Mesenchymal stem cell (in vitro differentiated cells and primary cell): ENCODE data around the gene RAB3GAP1.

Experiments used
- DNase-seq: peaks from one replicate; pipeline ENCODE4 v3.0.0-alpha.2; 2013
- H2AFZ ChIP-seq: one replicate; pipeline ENCODE4 v1.6.1; 2013; ENCODE audit warnings: low read depth, mild to moderate bottlenecking, control low read depth, inconsistent platforms, low read length, moderate library complexity
- H2AK5ac ChIP-seq: 2 replicates; pipeline ENCODE4 v1.6.1; 2013; ENCODE audit warnings: low read length, moderate library complexity, mild to moderate bottlenecking, inconsistent platforms; ENCODE audit not compliant: severe bottlenecking
- H2BK120ac ChIP-seq: one replicate; pipeline ENCODE4 v1.6.1; 2013; ENCODE audit warnings: low read depth, mild to moderate bottlenecking, inconsistent platforms, low read length, moderate library complexity
- H2BK12ac ChIP-seq, 2 experiments: one replicate each; pipeline ENCODE4 v1.6.1; 2013; ENCODE audit warnings: inconsistent platforms in 2 of 2, low read length in 2 of 2, mild to moderate bottlenecking in 2 of 2, moderate library complexity in 2 of 2, control low read depth in 1 of 2
- H2BK15ac ChIP-seq: one replicate; pipeline ENCODE4 v1.6.1; 2013; ENCODE audit warnings: mild to moderate bottlenecking, low read depth, inconsistent platforms; ENCODE audit not compliant: poor library complexity, severe bottlenecking
- H2BK5ac ChIP-seq: 2 replicates; pipeline ENCODE4 v1.6.1; 2013; ENCODE audit warnings: low read depth, mild to moderate bottlenecking, low read length, control low read depth, inconsistent platforms; ENCODE audit not compliant: poor library complexity, severe bottlenecking
- H3K14ac ChIP-seq, 2 experiments: one replicate each; pipeline ENCODE4 v1.6.1; 2013; ENCODE audit warnings: inconsistent platforms in 2 of 2, low read length in 2 of 2, control low read depth in 1 of 2, mild to moderate bottlenecking in 1 of 2, moderate library complexity in 1 of 2
- H3K18ac ChIP-seq, 2 experiments: one replicate each; pipeline ENCODE4 v1.6.1; 2013; ENCODE audit warnings: inconsistent platforms in 2 of 2, low read length in 2 of 2, control low read depth in 1 of 2, low read depth in 1 of 2, mild to moderate bottlenecking in 1 of 2
- H3K23ac ChIP-seq, 2 experiments: one replicate each; pipeline ENCODE4 v1.6.1; 2013; ENCODE audit warnings: inconsistent platforms in 2 of 2, low read length in 2 of 2, mild to moderate bottlenecking in 2 of 2, moderate library complexity in 2 of 2, control low read depth in 1 of 2
- H3K27ac ChIP-seq: 2 replicates; pipeline ENCODE4 v1.5.1; 2013; ENCODE audit warnings: mild to moderate bottlenecking, moderate library complexity, low read length, control low read depth, inconsistent platforms; ENCODE audit not compliant: poor library complexity, severe bottlenecking
- H3K27me3 ChIP-seq, 2 experiments: 2 replicates each; pipeline versions ENCODE4 v1.6.1 to v1.7.0; 2013; ENCODE audit warnings: low read length in 2 of 2, mild to moderate bottlenecking in 2 of 2, moderate library complexity in 2 of 2, control low read depth in 1 of 2, inconsistent platforms in 1 of 2; ENCODE audit not compliant: control insufficient read depth in 1 of 2, insufficient read depth in 1 of 2
- H3K36me3 ChIP-seq, 2 experiments: 2 replicates each; pipeline versions ENCODE4 v1.6.1 to v1.7.0; 2013; ENCODE audit warnings: low read length in 2 of 2, control low read depth in 1 of 2, inconsistent platforms in 1 of 2, low read depth in 1 of 2, mild to moderate bottlenecking in 1 of 2; ENCODE audit not compliant: insufficient read depth in 2 of 2, control insufficient read depth in 1 of 2
- H3K4ac ChIP-seq, 2 experiments: one replicate each; pipeline ENCODE4 v1.6.1; 2013; ENCODE audit warnings: inconsistent platforms in 2 of 2, low read length in 2 of 2, mild to moderate bottlenecking in 2 of 2, moderate library complexity in 2 of 2, control low read depth in 1 of 2, low read depth in 1 of 2
- H3K4me1 ChIP-seq: 2 replicates; pipeline ENCODE4 v1.6.1; 2013; ENCODE audit warnings: low read depth, low read length, control low read depth; ENCODE audit not compliant: control insufficient read depth, insufficient read depth
- H3K4me2 ChIP-seq: 2 replicates; pipeline ENCODE4 v1.6.1; 2013; ENCODE audit warnings: low read length, mild to moderate bottlenecking, inconsistent platforms; ENCODE audit not compliant: poor library complexity, severe bottlenecking
- H3K4me3 ChIP-seq, 2 experiments: 2 replicates each; pipeline versions ENCODE4 v1.5.1 to v1.7.0; 2013; ENCODE audit warnings: low read length in 2 of 2, mild to moderate bottlenecking in 2 of 2, control low read depth in 1 of 2, low read depth in 1 of 2; ENCODE audit not compliant: insufficient read depth in 1 of 2
- H3K79me1 ChIP-seq: replicated peaks from 2 replicates; pipeline ENCODE4 v1.6.1; 2013; ENCODE audit warnings: mild to moderate bottlenecking, control low read depth, low read length, inconsistent platforms; ENCODE audit not compliant: poor library complexity, severe bottlenecking
- H3K9ac ChIP-seq: 2 replicates; pipeline ENCODE4 v1.7.0; 2013; ENCODE audit warnings: mild to moderate bottlenecking, low read length, moderate library complexity
- H3K9me3 ChIP-seq: 2 replicates; pipeline ENCODE4 v1.7.0; 2013; ENCODE audit warnings: mild to moderate bottlenecking, low read length; ENCODE audit not compliant: control insufficient read depth
- H4K8ac ChIP-seq: one replicate; pipeline ENCODE4 v1.6.1; 2013; ENCODE audit warnings: inconsistent platforms, mild to moderate bottlenecking, low read length, moderate library complexity
- H4K91ac ChIP-seq: one replicate; pipeline ENCODE4 v1.6.1; 2013; ENCODE audit warnings: mild to moderate bottlenecking, low read length, inconsistent platforms
- WGBS: methylation state at CpG from one replicate; pipeline ENCODE4 v1.1.7; 2013; ENCODE audit warnings: mixed read lengths; 5-methylcytosine and 5-hydroxymethylcytosine counted together

The RAB3GAP1 gene

DNA sequence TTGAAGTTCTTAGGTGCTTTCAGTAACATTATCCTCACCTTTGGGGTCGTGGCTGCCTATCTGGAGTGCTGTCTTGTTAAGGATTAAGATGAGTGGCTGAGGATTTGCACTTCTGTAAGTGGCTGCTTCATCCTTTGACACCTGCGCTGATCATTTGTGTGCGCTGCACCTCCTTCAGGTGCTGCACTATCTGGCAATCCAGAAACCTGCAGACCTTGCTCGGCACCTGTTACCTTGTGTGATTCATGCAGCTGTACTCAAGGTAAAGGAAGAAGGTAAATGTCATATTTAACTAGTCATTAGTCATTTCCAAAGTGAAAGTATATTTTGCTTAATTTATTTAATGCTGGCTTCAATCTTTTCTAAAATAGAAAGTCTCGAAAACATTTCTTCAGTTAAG is 110.3 kb downstream of the RAB3GAP1 start:
- Histone ChIP-seq H2BK12ac (no peak overlapping the region), H3K79me1 (peaks cover 10% of the 10 kb centered on the region), H3K4ac (no peak overlapping the region), H3K18ac (no peak overlapping the region), H3K9ac (no peak overlapping the region), H3K27me3 (no peaks in the 10 kb centered on the region), H3K9me3 (no peaks in the 10 kb centered on the region), H3K23ac (no peak overlapping the region), H3K4me3 (no peak overlapping the region), H3K14ac (no peak overlapping the region), H4K8ac (no peak overlapping the region), H2BK5ac (no peak overlapping the region), H2AFZ (no peak overlapping the region), H3K27ac (no peak overlapping the region), H3K4me1 (no peaks in the 10 kb centered on the region), H2BK15ac (no peak overlapping the region), H3K4me2 (no peak overlapping the region), H3K36me3 (peaks cover 0 to 76% of the 10 kb centered on the region in 2 experiments), H2BK120ac (no peak overlapping the region), H2AK5ac (no peak overlapping the region), H4K91ac (no peak overlapping the region)
- DNase-seq = no peak
- 96% methylated on average over 4 of the region's 5 CpGs for WGBS

DNA sequence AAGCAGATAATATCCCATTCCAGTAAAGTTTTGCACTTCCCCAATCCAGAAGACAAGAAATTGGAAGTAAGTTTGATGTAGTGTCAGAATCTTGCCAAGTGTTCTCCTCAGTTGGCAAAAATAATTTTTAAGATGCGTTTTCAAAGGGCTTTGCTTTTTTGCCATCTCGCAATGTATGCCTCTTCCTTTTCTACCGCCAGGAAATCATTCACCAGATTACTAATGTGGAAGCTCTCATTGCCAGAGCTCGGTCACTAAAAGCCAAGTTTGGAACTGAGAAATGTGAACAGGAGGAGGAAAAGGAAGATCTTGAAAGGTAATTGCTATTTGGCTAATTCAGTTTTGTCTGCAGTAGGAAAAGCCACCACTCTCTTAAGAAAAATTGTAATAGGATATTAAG is 110.7 kb downstream of the RAB3GAP1 start:
- H3K27me3 ChIP-seq = no peaks in the 10 kb centered on the region
- H4K8ac ChIP-seq = no peak overlapping the region
- no peak overlapping the region for H3K27ac ChIP-seq
- no peak overlapping the region for H2BK12ac ChIP-seq
- no peak overlapping the region for H2BK15ac ChIP-seq
- H2AK5ac ChIP-seq = no peak overlapping the region
- no peak overlapping the region for H3K9ac ChIP-seq
- H3K4me1 ChIP-seq = no peaks in the 10 kb centered on the region
- no peak overlapping the region for H3K14ac ChIP-seq
- no peak overlapping the region for H3K4ac ChIP-seq
- H4K91ac ChIP-seq = no peak overlapping the region
- no peak for DNase-seq
- H2BK120ac ChIP-seq = no peak overlapping the region
- peaks cover 0 to 78% of the 10 kb centered on the region in 2 experiments for H3K36me3 ChIP-seq
- no peak overlapping the region for H3K4me2 ChIP-seq
- H3K79me1 ChIP-seq = peaks cover 11% of the 10 kb centered on the region
- no peak overlapping the region for H2AFZ ChIP-seq
- no peak overlapping the region for H3K18ac ChIP-seq
- H3K23ac ChIP-seq = no peak overlapping the region
- whole genome bisulfite sequencing = 88% methylated on average over 2 of the region's 4 CpGs
- no peak overlapping the region for H2BK5ac ChIP-seq
- no peaks in the 10 kb centered on the region for H3K9me3 ChIP-seq
- no peak overlapping the region for H3K4me3 ChIP-seq

GRCh38 chr2:135163306-135163705 is 111.2 kb downstream of the RAB3GAP1 start:
- no peak overlapping the region for H3K4me3 ChIP-seq
- H3K18ac ChIP-seq = no peak overlapping the region
- H2BK15ac ChIP-seq = no peak overlapping the region
- H3K27ac ChIP-seq = no peak overlapping the region
- no peak overlapping the region for H3K4ac ChIP-seq
- H3K36me3 ChIP-seq = peaks cover 0 to 78% of the 10 kb centered on the region in 2 experiments
- H3K23ac ChIP-seq = no peak overlapping the region
- no peak overlapping the region for H2AFZ ChIP-seq
- H3K4me2 ChIP-seq = no peak overlapping the region
- H3K14ac ChIP-seq = no peak overlapping the region
- H2BK120ac ChIP-seq = no peak overlapping the region
- H3K27me3 ChIP-seq = no peaks in the 10 kb centered on the region
- H4K91ac ChIP-seq = no peak overlapping the region
- H3K9ac ChIP-seq = no peak overlapping the region
- H2AK5ac ChIP-seq = no peak overlapping the region
- DNase-seq = no peak
- 96% methylated on average over 2 of the region's 2 CpGs for WGBS
- H3K9me3 ChIP-seq = no peaks in the 10 kb centered on the region
- H4K8ac ChIP-seq = no peak overlapping the region
- no peaks in the 10 kb centered on the region for H3K4me1 ChIP-seq
- H2BK12ac ChIP-seq = no peak overlapping the region
- peaks cover 13% of the 10 kb centered on the region for H3K79me1 ChIP-seq
- H2BK5ac ChIP-seq = no peak overlapping the region

DNA sequence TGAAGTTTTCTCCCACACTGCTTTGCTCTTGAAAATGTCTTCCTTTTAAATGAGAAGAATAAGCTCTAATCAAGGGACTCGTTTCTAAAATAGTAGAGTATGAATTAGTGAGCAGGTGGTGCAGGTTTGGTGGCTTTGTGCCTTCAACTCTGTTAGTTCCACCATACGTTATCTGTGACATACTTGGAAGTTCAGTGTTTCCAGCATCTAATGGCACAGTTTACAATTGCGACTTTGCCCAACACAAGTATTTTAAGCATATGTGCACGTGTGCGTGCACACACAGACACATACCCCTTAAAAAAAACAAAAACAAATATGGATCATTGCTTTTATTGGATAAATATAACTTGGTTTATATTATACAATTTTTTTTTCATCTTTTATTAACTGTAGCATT is 111.8 kb downstream of the RAB3GAP1 start:
- H2AK5ac ChIP-seq = no peak overlapping the region
- H3K9me3 ChIP-seq = no peaks in the 10 kb centered on the region
- H3K79me1 ChIP-seq = peaks cover 17% of the 10 kb centered on the region
- no peak overlapping the region for H3K23ac ChIP-seq
- no peak overlapping the region for H4K91ac ChIP-seq
- H2BK12ac ChIP-seq = no peak overlapping the region
- peaks cover 5 to 78% of the 10 kb centered on the region in 2 experiments for H3K36me3 ChIP-seq
- 94% methylated on average over 2 of the region's 5 CpGs for WGBS
- H3K27ac ChIP-seq = no peak overlapping the region
- no peak overlapping the region for H3K4ac ChIP-seq
- H3K4me3 ChIP-seq = no peak overlapping the region
- H3K27me3 ChIP-seq = no peaks in the 10 kb centered on the region
- H3K9ac ChIP-seq = no peak overlapping the region
- H2BK5ac ChIP-seq = no peak overlapping the region
- no peaks in the 10 kb centered on the region for H3K4me1 ChIP-seq
- H2BK15ac ChIP-seq = no peak overlapping the region
- no peak overlapping the region for H2BK120ac ChIP-seq
- no peak for DNase-seq
- no peak overlapping the region for H2AFZ ChIP-seq
- no peak overlapping the region for H3K4me2 ChIP-seq
- H4K8ac ChIP-seq = no peak overlapping the region
- H3K14ac ChIP-seq = no peak overlapping the region
- no peak overlapping the region for H3K18ac ChIP-seq
